ENCODE data around the gene NSMF.

NSMF gene

DNA sequence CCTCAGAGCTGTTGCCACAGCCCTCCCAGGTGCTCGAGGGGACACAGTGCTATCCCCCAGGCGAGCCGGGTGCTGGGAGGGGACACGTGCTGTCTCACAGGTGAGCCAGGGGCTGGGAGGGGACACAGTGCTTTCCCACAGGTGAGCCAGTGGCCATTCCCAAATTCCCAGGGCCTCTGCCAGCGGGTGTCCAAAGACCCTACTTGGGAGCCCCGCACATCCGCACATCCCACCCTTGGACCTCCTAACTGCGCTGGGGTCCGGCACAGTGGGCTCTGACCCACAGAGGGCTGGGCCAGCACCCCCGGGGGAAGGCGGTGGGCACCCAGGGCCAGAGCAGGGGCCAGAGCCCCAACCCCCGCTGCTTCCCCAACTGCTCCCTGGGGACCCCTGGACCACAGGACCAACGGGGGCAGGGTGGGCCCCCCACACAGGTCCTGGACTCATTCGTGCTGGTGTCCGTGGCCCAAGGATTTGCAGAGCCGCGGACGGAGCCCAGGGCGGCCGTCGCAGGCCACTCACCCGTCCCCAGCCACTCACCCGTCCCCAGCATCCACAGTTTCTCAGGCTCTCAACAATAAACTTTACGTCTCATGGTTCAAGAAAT is 54.1 kb downstream of the NSMF start:
- H3K27me3 ChIP-seq (ENCODE audit: insufficient read depth, low read depth, severe bottlenecking) = no peaks in the 10 kb centered on the region
- no peaks in the 10 kb centered on the region for H3K9me3 ChIP-seq (ENCODE audit: severe bottlenecking)
- TF ChIP-seq, protein P1, sequence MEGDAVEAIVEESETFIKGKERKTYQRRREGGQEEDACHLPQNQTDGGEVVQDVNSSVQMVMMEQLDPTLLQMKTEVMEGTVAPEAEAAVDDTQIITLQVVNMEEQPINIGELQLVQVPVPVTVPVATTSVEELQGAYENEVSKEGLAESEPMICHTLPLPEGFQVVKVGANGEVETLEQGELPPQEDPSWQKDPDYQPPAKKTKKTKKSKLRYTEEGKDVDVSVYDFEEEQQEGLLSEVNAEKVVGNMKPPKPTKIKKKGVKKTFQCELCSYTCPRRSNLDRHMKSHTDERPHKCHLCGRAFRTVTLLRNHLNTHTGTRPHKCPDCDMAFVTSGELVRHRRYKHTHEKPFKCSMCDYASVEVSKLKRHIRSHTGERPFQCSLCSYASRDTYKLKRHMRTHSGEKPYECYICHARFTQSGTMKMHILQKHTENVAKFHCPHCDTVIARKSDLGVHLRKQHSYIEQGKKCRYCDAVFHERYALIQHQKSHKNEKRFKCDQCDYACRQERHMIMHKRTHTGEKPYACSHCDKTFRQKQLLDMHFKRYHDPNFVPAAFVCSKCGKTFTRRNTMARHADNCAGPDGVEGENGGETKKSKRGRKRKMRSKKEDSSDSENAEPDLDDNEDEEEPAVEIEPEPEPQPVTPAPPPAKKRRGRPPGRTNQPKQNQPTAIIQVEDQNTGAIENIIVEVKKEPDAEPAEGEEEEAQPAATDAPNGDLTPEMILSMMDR (IDR thresholded peaks at IDR 0.05; ENCODE audit: low read depth, low read length) = no peak
- no peak for DNase-seq
- no peak overlapping the region for H3K27ac ChIP-seq
- H3K4me3 ChIP-seq (ENCODE audit: low read depth, low read length) = no peak overlapping the region
- H3K36me3 ChIP-seq = no peaks in the 10 kb centered on the region

DNA sequence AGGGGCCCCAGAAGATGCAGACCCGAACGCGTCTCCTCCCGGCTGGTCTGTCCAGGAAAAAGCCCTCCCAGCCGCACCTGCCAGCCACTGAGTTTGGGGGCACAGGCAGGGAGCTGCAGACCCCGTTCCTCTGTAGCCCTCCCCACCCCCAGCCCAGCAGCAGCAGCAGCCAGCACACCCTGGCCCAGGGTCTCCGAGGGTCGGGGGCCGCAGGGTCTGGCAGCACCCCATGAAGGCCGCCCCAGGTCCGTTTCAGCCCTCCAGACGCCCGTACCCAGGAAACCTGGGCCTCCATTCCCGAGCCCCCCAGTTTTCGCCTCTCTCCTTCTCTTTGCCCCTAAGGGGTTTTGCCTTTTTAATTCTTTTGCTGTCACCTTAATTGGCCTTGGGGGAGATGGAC is 55.9 kb downstream of the NSMF start:
- H3K36me3 ChIP-seq = no peaks in the 10 kb centered on the region
- TF ChIP-seq, protein P1 (IDR thresholded peaks at IDR 0.05; ENCODE audit: low read depth, low read length) = no peak
- H3K4me3 ChIP-seq (ENCODE audit: low read depth, low read length) = no peak overlapping the region
- no peaks in the 10 kb centered on the region for H3K27me3 ChIP-seq (ENCODE audit: insufficient read depth, low read depth, severe bottlenecking)
- no peaks in the 10 kb centered on the region for H3K9me3 ChIP-seq (ENCODE audit: severe bottlenecking)
- no peak for DNase-seq
- no peak overlapping the region for H3K27ac ChIP-seq

DNA sequence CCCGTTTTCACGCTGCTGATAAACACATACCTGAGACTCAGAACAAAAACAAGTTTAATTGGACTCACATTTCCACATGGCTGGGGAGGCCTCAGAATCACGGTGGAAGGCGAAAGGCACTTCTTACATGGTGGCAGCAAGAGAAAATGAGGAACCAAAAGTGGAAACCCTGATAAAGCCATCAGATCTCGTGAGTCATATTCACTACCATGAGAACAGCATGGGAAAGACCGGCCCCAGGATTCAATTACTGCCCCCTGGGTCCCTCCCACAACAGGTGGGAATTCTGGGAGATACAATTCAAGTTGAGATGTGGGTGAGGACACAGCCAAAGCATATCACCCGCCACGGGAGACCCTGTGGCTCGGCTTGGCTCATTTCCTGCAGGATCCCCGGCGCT is 56.4 kb downstream of the NSMF start:
- no peak for DNase-seq
- Histone ChIP-seq H3K4me3 (ENCODE audit: low read depth, low read length) (no peak overlapping the region), H3K36me3 (no peaks in the 10 kb centered on the region), H3K27me3 (ENCODE audit: insufficient read depth, low read depth, severe bottlenecking) (no peaks in the 10 kb centered on the region), H3K27ac (no peak overlapping the region), H3K9me3 (ENCODE audit: severe bottlenecking) (no peaks in the 10 kb centered on the region)
- TF ChIP-seq, protein P1 (IDR thresholded peaks at IDR 0.05; ENCODE audit: low read depth, low read length) = no peak

DNA sequence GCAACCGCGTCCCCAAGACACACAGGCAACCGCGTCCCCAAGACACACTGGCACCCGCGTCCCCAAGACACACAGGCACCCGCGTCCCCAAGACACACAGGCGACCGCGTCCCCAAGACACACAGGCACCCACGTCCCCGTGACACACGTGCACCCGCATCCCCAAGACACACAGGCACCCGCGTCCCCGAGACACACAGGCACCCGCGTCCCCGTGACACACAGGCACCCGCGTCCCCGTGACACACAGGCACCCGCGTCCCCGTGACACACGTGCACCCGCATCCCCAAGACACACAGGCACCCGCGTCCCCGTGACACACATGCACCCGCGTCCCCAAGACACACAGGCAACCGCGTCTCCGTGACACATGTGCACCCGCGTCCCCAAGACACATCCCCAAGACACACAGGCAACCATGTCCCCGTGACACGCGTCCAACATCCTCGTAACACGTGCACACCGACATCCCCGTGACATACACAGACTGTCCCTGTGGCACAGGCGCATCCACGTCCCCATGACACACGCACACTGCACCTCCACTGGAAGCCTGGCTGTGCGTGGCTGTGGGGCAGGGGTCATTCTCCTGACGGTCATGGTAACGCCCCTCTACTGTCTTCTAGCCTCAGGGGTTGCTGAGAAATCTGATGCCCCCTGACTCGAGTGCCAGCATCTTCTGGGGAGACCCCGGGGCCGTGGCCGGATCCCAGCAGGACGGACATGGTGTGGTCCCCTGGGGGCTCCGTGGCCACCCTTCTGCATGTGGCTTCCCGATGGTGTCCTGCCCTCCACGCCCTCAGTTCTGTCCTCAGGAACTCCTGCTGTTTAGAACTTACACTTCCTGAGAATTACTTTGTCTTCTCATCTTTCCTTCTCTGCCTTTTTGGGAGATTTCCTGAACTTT is 60.3 kb downstream of the NSMF start:
- no peak for DNase-seq
- TF ChIP-seq, protein P1 (IDR thresholded peaks at IDR 0.05; ENCODE audit: low read depth, low read length) = no peak
- Histone ChIP-seq H3K36me3 (no peaks in the 10 kb centered on the region), H3K27ac (no peak overlapping the region), H3K27me3 (ENCODE audit: insufficient read depth, low read depth, severe bottlenecking) (no peaks in the 10 kb centered on the region), H3K9me3 (ENCODE audit: severe bottlenecking) (no peaks in the 10 kb centered on the region), H3K4me3 (ENCODE audit: low read depth, low read length) (no peak overlapping the region)

DNA sequence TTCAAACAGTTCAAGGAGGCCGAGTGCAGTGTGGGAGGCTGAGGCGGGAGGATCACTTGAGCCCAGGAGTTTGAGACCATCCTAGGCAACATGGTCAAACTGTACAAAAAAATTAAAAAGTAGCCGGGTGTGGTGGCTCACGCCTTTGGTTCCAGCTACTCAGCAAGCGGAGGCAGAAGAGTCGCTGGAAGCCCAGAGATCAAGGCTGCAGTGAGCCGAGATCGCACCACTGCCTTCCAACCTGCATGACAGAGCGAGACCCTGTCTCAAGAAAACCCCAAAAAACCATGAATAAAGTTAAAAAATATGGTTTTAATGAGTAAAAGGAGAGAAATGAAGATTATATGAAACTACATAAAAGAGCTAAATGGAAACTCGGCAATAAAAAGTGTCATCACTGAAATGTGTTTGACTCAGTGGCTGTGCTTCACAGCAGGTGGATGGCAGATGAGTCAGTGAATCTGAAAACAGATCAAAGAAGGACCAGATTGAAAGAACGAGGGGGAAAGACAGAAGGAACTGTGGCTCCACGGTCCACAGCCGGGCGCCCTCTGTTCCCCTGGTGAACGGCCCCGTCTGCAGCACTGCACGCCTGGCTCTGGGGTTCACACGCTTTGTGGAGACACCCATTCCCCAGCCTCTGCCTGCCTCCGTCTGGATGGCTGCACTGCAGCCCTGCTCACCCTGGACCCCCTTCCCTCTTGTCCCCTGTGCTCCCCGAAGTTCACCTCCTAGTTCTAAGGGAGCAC is 61.3 kb downstream of the NSMF start:
- DNase-seq = no peak
- no peak overlapping the region for H3K4me3 ChIP-seq (ENCODE audit: low read depth, low read length)
- no peaks in the 10 kb centered on the region for H3K9me3 ChIP-seq (ENCODE audit: severe bottlenecking)
- H3K27me3 ChIP-seq (ENCODE audit: insufficient read depth, low read depth, severe bottlenecking) = no peaks in the 10 kb centered on the region
- no peak overlapping the region for H3K27ac ChIP-seq
- TF ChIP-seq, protein P1 (IDR thresholded peaks at IDR 0.05; ENCODE audit: low read depth, low read length) = no peak
- H3K36me3 ChIP-seq = no peaks in the 10 kb centered on the region

Data from WERI-Rb-1 (cell line).